NCI-H1436 treated with DMSO at 0.1 percent for 48 hours (cell line): ENCODE results near the gene ERC2.
"Not testable (repeated sequence)": the region's sequence is repeated elsewhere in the genome, so short reads cannot be mapped to it uniquely, and the experiment has no call there.

Source experiments
- DNase-seq: peaks from one replicate; lab custom pipeline; 2025; lab: John Stamatoyannopoulos, UW

Gene ERC2

GRCh38 chr3:55884066-55884465, 584.2 kb downstream of the ERC2 start:
- no peak for DNase-seq

- DNase-seq = no peak
These were observed 586.3 kb downstream of the ERC2 start for GRCh38 chr3:55882006-55882405.

GRCh38 chr3:55880357-55880756, 587.9 kb downstream of the ERC2 start:
- no peak for DNase-seq

DNA sequence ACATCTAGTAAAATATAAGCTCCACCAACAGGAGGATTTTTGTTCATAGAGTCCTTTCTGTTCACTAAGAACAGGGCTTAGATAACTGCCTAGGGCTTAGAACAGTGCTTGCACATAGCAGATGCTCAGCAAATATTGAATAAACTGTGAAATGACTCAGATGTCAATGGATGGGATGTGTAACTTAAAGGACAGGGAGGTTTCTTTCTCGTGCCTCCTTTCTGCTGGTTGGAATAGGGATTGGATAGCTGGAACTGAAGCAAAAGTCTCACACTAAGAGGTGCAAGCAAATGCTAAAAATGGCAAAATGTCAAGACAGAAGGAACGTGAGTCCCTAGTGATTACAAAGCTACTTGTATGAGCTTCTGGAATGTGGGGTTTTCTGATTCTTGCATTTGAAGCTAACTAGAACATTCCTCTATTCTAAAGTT, 588.4 kb downstream of the ERC2 start:
- no peak for DNase-seq

GRCh38 chr3:55877703-55878102, 590.6 kb downstream of the ERC2 start:
- DNase-seq = no peak

- DNase-seq = no peak
These were observed 591.7 kb downstream of the ERC2 start for GRCh38 chr3:55876560-55876959.

- no peak for DNase-seq
These were observed 593.2 kb downstream of the ERC2 start for GRCh38 chr3:55875113-55875512.

DNA sequence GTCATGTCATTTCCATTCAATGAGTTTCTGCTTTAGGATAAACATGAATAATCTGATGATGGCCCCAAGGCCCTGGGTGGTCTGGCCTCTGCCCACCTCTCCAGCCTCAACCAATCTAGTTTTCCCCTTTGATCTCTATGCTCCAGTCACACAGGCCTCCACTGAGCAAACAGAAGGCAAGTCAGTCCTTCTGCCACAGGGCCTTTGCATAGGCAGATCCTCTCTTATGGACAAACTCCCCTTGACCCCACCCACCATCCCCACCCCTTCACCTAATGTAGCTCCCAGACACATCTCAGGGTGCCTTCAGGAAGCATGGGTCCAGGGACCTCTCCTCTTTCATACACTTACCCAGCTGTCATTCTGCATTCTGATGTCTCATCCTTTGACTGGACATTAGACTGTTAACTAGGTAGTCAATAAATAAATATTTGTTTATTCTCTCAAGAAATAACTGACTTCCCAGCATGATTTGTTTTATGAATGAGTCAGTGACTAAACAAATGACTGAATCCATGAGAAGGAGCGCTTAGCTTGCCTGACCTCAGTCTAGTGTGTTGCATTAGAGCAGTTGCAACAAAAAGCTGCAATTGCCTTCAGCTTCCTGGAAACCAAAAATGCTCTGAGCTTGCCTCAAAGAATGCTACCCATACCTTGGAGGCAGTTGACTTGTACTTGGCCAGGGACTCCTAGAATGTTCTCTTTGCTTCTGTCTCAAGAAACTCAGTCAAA, 594.6 kb downstream of the ERC2 start:
- no peak for DNase-seq

DNA sequence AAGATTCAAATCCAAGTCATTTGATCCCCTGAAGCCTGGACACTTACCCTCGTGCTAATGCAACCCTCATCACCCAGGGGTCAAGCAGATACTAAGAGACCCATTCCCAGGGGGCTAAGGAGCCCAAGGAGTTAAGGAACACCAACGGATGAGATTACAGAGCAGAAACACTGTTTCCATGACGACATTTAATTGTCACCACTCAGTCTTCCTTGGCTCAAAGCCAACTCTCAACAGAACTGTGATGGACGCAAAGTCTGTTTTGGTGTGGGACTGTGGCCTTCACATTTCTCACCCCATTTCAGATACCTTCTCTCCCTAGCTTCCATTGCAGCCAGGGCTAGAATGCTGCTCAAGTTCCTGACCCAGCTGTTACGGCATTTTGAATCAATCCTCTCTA, 597.7 kb downstream of the ERC2 start:
- no peak for DNase-seq

- no peak for DNase-seq
These were observed 599.9 kb downstream of the ERC2 start for GRCh38 chr3:55868347-55868746.

DNA sequence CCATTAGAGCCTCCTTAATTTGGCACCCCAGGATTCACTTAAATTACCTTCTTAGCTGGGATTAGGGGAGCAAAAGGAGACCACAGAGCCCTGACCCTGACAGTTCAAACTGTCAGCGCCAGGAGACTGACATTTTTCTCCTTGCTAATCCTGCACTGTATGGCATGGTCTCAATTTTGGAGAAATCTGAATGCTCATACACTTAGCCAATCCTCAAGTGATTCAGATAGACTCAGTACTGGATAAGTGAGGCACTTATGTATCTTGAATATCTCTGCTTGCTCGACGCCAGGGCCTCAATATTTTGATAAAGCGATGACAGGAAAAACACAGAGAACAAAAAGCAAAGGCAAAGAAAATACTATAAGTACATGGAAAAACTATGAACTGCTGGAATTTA, 605.2 kb downstream of the ERC2 start:
- DNase-seq = no peak

DNA sequence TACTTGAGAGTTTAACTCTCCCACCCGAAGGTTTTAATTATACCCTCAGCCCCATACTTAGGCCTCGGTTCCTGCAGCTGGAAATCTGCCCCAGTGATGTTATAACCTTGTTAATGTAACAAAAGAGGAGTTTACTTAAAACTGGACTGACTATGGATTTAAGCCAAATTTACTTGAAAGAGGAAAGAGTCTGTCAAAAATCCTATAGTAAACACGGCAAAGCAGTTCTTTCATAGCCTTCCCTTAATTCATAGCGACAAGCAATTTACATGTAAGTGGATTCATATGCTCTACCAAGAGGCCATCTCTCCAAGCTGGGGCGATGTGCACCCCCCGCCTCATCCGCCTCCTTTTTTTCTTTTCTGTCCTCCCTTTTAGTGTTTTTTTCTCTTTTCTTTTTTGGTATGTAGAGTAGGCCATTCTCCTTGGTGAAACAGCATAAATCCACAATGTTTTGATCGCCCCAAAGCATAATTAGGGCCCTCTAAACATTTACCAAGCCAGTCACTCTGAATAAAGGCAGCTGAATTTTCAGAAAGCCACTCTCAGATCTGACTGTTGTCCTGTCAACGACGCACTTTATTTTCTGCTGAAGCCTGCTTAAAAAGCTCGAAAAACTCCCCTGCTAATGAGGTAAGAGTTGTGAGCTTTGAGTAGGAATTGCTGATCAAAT, 608.1 kb downstream of the ERC2 start:
- peak; percentile 48 for DNase-seq

GRCh38 chr3:55859305-55859704, 609.0 kb downstream of the ERC2 start:
- no peak for DNase-seq

- DNase-seq = no peak
These were observed 609.5 kb downstream of the ERC2 start for GRCh38 chr3:55858727-55859126.

GRCh38 chr3:55858302-55858701, 610.0 kb downstream of the ERC2 start:
- no peak for DNase-seq

- DNase-seq = no peak
These were observed 610.6 kb downstream of the ERC2 start for GRCh38 chr3:55857633-55858032.

- DNase-seq = no peak
These were observed 613.0 kb downstream of the ERC2 start for GRCh38 chr3:55855311-55855710.

DNA sequence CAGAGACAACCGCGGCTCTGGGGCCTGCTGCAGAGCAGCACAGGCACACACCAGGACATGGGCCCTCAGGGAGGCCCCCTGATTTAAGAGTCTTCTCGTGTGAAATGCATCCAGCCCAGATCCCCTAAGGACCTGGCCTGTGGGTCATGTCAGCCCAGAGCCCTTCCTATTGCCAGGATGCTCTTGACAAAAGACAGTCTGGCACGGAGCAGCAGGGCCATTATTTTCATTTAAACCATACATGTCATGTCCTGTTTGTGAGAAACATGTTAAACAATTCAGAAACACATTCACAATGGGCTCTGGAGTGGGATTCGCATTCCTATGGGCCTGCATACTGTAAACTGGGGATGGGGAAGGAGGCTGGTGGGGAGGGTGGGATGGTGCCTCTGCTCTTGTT, 613.8 kb downstream of the ERC2 start:
- no peak for DNase-seq

DNA sequence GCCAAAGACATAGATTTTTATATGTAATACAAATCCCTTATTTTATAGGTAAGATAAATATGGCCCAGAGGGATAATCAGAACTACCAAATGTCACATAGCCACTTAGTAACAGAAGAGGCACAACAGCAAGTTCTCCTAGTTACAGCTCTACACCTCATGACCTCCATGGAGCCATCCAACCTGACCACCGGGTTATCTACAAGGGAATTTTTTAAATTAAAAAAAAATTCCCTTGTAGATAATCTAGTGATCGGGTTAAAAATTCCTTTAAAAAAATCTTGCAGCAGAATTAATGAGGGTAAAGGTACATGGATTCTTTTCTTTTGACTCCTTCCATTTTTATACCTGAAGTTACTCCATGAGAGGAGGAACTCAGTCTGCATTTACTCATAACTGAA, 615.9 kb downstream of the ERC2 start:
- DNase-seq = no peak

- DNase-seq = no peak
These were observed 626.1 kb downstream of the ERC2 start for GRCh38 chr3:55842204-55842603.

GRCh38 chr3:55831876-55832275, 636.4 kb downstream of the ERC2 start:
- not testable (repeated sequence) for DNase-seq

DNA sequence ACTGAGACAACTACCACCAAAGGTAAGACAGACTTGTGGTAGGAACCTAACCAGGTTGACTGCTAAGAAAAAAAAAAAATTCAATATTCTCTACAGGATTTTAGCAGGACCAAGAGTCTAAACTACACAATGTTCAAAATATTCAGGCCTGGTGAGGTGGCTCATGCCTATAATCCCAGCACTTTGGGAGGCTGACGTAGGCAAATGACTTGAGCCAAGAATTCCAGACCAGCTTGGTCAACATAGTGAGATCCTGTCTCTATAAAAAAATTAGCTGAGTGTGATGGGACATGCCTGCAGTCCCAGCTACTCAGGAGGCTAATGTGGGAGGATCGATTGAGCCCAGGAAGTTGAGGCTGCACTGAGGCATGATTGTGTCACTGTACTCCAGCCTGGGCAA, 639.6 kb downstream of the ERC2 start:
- DNase-seq = no peak

GRCh38 chr3:55827786-55828185, 640.5 kb downstream of the ERC2 start:
- no peak for DNase-seq
